Posterior cingulate gyrus (tissue), 11 donors: ENCODE measurements around the gene KAT6B.
"Not testable (repeated sequence)": the region's sequence is repeated elsewhere in the genome, so short reads cannot be mapped to it uniquely, and the experiment has no call there.

Source experiments
- DNase-seq, 10 donors: peaks; one replicate each; pipeline versions ENCODE4 v3.0.0 to v3.0.0-alpha.2; 2020 to 2021; ENCODE audit warnings: mixed read lengths in 3 of 10
- intact Hi-C: fragments of 100-400 bp; cut with DNase I; formaldehyde crosslinking; loops from one replicate; pipeline ENCODE4 v1.15.1; 2023

The KAT6B gene

DNA sequence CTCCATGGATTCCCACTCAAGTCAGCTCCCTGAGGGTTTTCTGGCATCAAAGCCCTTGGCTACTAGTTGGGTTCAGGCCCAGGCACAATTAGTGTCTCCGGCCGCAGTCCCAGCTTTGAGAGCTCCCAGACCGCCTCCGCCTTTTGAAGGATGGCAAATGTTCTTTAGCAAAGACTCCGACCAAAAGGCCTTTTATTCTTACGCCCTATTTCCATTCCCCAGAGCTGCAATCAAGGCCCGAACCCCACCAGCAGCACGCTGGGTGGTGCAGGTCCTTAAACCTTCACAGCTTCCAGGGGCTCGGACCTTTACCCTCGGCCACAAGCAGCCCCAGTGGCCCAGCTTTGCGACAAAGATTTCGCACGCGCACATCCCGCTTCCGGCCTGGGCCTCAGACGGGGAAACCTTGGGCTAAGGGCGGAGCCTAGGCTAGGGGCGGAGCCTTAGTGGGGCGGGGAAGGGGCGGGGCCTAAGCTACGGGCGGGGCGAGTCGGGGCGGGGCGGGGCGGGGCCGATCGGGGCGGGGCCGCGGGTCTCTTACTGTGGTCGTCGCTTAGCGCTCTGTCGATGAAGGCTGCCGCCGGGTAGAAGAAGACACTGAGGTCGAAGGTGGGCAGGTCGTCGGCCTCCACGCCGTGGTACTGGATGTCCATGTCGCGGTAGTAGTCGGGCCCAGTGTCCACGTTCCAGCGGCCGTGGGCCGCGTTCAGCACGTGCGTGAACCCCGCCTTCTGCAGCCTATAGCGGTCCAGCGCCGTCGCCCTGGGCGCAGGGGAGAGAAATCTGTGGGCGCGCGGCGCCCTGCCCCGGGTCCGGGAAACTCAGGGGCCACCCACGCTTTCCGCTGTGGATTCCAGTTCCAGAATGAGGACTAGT is 217.1 kb downstream of the KAT6B start:
- no peak for DNase-seq
- intact Hi-C loops, result no loop called here

GRCh38 chr10:75048669-75049098 is 222.3 kb downstream of the KAT6B start:
- peak in 1 of 10 donors; percentile 2 for DNase-seq

GRCh38 chr10:75049316-75050148 is 223.1 kb downstream of the KAT6B start:
- peak in 1 of 10 donors; percentile 75 for DNase-seq
- intact Hi-C loops, result no loop called here

More at GRCh38 chr10:75048669-75049098, 222.3 kb downstream of the KAT6B start:
- intact Hi-C loops, result no loop called here

- peak in 1 of 10 donors; percentile 58 for DNase-seq
Measured at GRCh38 chr10:75050149-75050919, 223.9 kb downstream of the KAT6B start.

DNA sequence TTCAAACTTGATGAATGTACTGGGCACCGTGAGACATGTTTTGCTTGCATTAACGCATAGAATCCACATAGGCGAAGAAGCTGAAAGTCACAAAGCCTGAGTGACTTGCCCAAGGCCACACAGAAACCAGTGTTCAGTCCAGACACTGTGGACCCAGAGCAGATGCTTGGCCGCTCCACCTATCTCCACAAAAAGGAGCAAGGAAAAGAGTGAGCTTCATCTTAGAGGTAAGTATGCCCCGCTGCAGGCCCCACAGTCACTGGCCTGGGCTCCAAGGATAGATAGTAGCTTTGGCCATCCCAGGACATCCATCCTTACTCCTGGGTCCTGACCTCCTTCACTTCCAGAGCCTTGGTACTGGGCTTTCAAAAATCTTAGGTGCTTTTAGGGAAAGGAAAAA is 224.9 kb downstream of the KAT6B start:
- peak in 2 of 10 donors; percentile 6 to 46 for DNase-seq

More at GRCh38 chr10:75050149-75050919, 223.9 kb downstream of the KAT6B start:
- intact Hi-C loops, result no loop called here

GRCh38 chr10:75055896-75056406 is 229.6 kb downstream of the KAT6B start:
- intact Hi-C loops, result not testable (repeated sequence)
- peak in 2 of 10 donors; percentile 7 to 36 for DNase-seq

More for the DNA sequence above, 224.9 kb downstream of the KAT6B start:
- intact Hi-C loops, result no loop called here

- peak in 1 of 10 donors; percentile 46 for DNase-seq
Measured at GRCh38 chr10:75057680-75058079, 231.3 kb downstream of the KAT6B start.

DNA sequence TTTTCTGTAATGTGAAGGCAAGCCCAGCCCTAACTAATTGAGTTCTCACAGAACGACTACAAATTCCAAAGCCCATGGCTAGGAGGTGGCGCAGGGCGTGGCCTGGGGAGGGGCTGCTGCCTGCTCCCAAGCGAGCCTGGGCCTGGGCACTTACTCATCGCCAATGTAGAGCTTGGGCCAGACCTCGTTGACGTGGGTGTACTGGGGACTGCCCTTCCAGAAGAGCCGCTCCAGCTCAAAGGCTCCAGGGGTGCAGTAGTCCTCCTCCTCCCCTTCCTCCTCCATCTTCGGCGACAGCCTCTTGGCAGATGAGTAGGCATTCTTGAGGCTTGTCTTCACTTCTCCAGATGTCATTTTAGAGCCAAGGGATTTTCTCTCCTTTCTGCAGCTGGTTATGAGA is 231.8 kb downstream of the KAT6B start:
- intact Hi-C loops, result no loop called here
- DNase-seq, result no peak

More at GRCh38 chr10:75057680-75058079, 231.3 kb downstream of the KAT6B start:
- intact Hi-C loops, result no loop called here

DNA sequence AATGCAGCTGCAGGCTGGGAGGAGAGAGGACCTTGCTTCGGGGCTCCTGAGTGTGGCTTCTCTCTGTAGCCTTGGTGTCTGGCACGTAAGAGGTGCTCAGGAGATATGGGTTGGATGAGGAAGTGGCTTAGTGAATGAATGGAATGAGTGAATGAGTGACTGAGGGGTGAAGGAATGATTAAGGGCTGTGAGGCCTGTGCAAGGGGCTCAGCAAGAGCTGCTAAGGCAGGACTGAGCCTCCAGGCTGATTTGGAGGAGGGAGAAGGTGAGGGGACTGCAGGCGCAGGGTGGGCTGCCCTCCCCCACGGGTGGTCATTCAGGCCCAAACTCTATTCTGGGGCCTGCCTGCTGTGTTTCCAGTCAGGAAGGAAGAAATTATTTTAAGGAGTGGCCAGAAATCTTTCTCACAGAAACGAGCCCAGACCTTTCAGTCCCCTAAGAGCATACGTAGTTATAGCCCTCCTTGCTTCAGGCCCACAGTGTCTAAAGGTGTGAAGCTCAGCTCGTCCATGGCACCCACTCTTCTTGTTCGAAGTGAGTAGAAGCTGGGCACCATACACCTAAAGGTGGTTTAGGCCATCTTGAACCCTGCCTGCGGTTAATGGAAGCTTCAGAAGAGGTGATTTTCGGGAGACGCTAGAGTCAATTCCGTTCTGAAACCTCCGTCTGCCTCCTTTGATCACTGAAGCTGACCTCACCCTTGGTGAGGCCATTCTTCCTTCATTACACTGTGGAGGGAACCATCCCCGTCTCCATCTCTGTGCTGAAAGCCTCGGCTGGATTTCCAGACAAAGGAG is 235.5 kb downstream of the KAT6B start:
- no peak for DNase-seq
- intact Hi-C loops, result no loop called here

DNA sequence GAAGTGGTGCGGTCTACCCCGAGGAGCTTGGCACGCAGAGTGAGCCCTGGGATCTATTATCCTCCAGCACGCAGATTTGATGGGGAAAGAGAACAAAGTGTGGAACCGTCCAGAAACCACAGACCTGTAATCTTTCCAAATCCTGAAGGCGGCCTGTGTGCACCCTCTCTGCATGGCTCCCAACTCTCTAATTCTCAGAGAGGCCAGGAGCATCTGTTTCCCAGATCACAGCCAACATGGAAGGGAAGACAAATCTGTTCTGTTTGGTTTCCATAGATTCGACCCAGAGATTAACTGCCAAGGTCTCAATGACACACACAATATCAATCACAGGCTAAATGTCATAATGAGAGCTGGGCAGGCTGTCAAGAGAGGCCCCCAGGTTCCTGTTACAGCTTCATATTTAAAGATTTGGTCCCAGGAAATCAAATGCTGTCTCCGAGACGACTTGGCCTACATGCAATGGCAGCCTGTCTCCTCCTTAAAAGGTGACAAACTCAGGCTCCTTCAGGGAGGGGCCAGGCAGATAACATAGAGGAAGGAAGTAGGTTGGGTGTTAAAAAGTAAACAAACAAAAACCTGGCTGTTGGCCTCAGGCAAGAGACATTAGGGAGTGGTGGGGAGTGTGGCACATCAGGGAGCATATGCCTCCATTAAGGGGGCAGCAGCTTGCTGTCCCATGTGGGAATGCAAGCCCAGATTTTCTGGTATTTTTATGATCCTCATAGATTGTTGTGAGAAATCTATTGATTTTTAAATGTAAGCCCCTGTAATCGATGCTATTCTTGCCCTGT is 236.3 kb downstream of the KAT6B start:
- intact Hi-C loops, result no loop called here
- no peak for DNase-seq

DNA sequence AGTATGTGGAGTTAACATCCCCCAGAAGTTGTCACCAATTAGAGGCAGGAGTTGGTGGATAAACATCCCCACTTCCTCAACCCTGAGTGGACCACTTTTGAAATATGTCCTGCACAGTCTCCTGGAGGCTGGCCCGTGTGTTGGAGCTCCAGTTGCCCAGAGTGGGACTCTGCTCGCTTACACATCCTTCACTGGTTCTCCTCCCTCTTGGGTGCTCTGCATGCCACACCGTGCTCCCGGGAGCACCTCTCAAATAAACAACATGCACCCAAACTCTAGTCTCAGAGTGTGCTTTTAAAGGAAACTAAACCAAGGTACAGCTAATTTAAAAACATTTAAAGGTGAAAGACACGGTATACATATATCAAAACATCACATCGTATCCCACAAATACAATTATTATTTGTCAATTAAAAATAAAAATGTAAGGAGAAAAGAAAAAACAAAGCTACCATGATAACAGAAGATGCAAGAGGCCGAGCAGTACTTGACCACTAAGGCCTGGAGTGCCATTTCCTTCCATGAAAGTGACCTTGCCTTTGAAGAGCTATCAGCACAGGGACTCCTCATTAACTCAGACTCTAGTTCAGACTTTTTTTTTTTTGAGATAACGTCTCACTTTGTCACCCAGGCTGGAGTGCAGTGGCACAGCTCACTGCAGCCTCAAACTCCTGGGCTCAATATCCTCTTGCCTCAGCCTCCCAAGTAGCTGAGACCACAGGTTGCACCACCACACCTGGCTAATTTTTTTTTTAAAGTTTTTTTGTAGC is 237.2 kb downstream of the KAT6B start:
- no peak for DNase-seq
- intact Hi-C loops, result no loop called here

DNA sequence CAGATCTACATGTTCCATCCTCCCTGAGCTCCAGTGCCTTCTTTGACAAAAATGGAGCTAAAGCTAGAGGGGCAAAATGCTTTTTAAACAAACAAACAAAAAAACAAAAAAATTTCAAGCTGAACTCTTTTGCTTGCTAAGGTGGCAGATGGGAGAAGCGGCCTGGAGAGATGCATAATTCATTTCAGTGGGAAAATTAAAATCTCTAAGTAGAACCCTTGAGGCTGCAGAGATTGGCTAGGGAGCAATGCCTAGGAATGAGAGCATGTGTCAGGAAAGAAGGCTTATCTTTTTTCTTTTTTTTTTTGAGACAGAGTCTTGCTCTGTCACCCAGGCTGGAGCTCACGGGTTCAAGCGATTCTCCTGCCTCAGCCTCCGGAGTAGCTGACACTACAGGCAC is 238.7 kb downstream of the KAT6B start:
- intact Hi-C loops, result no loop called here
- DNase-seq, result no peak

- intact Hi-C loops, result no loop called here
- no peak for DNase-seq
Measured at GRCh38 chr10:75066271-75066670, 239.9 kb downstream of the KAT6B start.

DNA sequence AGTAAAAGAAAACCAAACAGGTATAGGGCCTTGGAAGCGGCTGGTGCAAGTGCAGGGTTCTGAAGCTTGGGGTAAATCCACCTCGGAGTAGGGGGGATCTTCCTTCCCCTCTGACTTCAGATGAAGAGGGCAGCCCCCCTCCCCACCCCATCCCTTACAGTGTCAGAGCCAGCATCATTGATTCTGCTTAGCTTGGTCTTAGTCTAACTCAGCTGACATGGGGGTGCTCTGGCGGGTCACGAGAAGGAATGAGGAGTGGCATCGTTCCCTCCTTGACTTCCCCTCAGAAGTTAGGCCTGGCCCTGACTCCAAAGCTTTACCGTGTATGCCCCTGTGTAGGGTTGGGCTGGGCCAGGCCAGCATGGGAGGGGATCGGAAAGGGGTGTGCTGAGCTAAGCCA is 240.9 kb downstream of the KAT6B start:
- intact Hi-C loops, result no loop called here
- no peak for DNase-seq

GRCh38 chr10:75068523-75068922 is 242.1 kb downstream of the KAT6B start:
- no peak for DNase-seq
- intact Hi-C loops, result no loop called here

GRCh38 chr10:75070476-75070875 is 244.1 kb downstream of the KAT6B start:
- DNase-seq, result no peak
- intact Hi-C loops, result no loop called here

- intact Hi-C loops, result no loop called here
- no peak for DNase-seq
Measured at GRCh38 chr10:75070961-75071428, 244.6 kb downstream of the KAT6B start.

DNA sequence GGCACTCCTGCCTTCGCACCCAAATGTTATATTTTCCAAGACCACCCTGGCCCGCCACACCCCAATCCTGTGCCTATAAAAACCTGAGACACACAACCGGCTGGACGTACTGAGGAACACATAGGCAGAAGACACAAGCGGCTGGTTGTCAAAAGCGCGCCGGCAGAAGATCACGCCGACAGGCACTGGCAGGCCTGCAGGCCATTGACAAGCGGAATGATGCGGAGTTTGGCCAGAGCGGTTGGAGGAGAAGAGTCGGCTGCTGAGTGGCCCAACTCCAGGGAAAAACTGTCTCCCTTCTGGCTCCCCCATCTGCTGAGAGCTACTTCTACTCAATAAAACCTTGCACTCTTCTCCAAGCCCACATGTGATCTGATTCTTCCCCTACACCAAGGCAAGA is 245.4 kb downstream of the KAT6B start:
- DNase-seq, result peak in 2 of 10 donors; percentile 4 to 17
- intact Hi-C loops, result no loop called here
